Panc1 (cell line): ENCODE measurements around the gene KHDRBS1. TPM values are rescaled to one million over a fixed set of nuclear protein-coding genes. Genes with fewer than 3 reads are reported as not detected.
"Not testable (repeated sequence)": the region's sequence is repeated elsewhere in the genome, so short reads cannot be mapped to it uniquely, and the experiment has no call there.

Source experiments
- ATAC-seq: fragments of 200-7000 bp; cut with Tn5 transposase; 2 replicates; pipeline ENCODE4 v1.9.1; 2020; ENCODE audit warnings: mild to moderate bottlenecking, moderate library complexity
- BruUV-seq: library from RNA; stranded (reverse); fragments of 400-500 nt; replicated peaks from 2 replicates; lab custom pipeline; 2021; lab: Mats Ljungman, UMichigan
- CTCF ChIA-PET: fragments of 300-600 bp; sonication (Branson Sonifier 250); formaldehyde crosslinking; loops from one replicate; lab custom pipeline; 2022; ENCODE audit warnings: antibody characterized with exemption; lab: Charles Lee
- POLR2A ChIA-PET: fragments of 300-600 bp; sonication (Branson Sonifier 250); formaldehyde crosslinking; loops from one replicate; lab custom pipeline; 2022; ENCODE audit warnings: antibody characterized with exemption; lab: Charles Lee
- DNase-seq: peaks from one replicate; pipeline ENCODE4 v3.0.0-alpha.2; 2010; ENCODE audit warnings: low read depth, low spot score
- H3K27ac ChIP-seq: 2 replicates; pipeline ENCODE4 v1.5.1; 2011; ENCODE audit warnings: mild to moderate bottlenecking, low read length, inconsistent platforms
- H3K27me3 ChIP-seq: fragments of 200-500 bp; sonication (Bioruptor generic); 2 replicates; pipeline ENCODE4 v1.6.0; 2014; ENCODE audit warnings: low read length, inconsistent platforms; ENCODE audit not compliant: control insufficient read depth, insufficient read depth
- H3K36me3 ChIP-seq: fragments of 200-500 bp; sonication (Bioruptor generic); 2 replicates; pipeline ENCODE4 v1.5.1; 2014; ENCODE audit warnings: inconsistent platforms, mild to moderate bottlenecking, low read length, moderate library complexity; ENCODE audit not compliant: control insufficient read depth, insufficient read depth
- H3K4me1 ChIP-seq: 2 replicates; pipeline ENCODE4 v1.5.1; 2011; ENCODE audit warnings: inconsistent platforms, mild to moderate bottlenecking, low read length, moderate library complexity; ENCODE audit not compliant: control insufficient read depth, insufficient read depth
- H3K4me3 ChIP-seq, 2 experiments: 2 replicates each; pipeline ENCODE4 v1.5.1; 2011 to 2012; ENCODE audit warnings: low read depth in 2 of 2, low read length in 2 of 2, mild to moderate bottlenecking in 2 of 2, inconsistent platforms in 1 of 2, moderate library complexity in 1 of 2
- H3K9me3 ChIP-seq: fragments of 200-500 bp; sonication (Bioruptor generic); 2 replicates; pipeline ENCODE4 v1.5.1; 2014; ENCODE audit warnings: low read depth, mild to moderate bottlenecking, inconsistent platforms, low read length, moderate library complexity; ENCODE audit not compliant: control insufficient read depth, insufficient read depth
- CTCF ChIP-seq: fragments of 450-650 bp; IDR thresholded peaks from 2 replicates; pipeline ENCODE4 v1.5.1; 2017; ENCODE audit warnings: mild to moderate bottlenecking
- REST ChIP-seq, 2 experiments: IDR thresholded peaks; 2 replicates each; pipeline ENCODE4 v1.6.1; 2011 to 2012; ENCODE audit warnings: low read depth in 2 of 2, control low read depth in 1 of 2, low read length in 1 of 2, mild to moderate bottlenecking in 1 of 2, moderate library complexity in 1 of 2; ENCODE audit not compliant: insufficient read depth in 1 of 2
- in situ Hi-C: cut with HindIII; loops from 2 replicates; pipeline ENCODE4 v1.10.0; 2016; ENCODE audit warnings: low sequenced_read_pairs, low pct_unique_long_range_greater_than_20kb
- intact Hi-C: fragments of 100-400 bp; cut with micrococcal nuclease; formaldehyde crosslinking; loops from one replicate; pipeline ENCODE4 v1.10.0; 2022; ENCODE audit not compliant: unreplicated experiment
- total RNA-seq: library from RNA; stranded (reverse); gene quantifications from one replicate; pipeline ENCODE4 v1.2.1, GENCODE V29; 2021; ENCODE audit not compliant: unreplicated experiment

KHDRBS1 gene
- total RNA-seq, 1 experiment from 2014 or later, result 163 TPM

DNA sequence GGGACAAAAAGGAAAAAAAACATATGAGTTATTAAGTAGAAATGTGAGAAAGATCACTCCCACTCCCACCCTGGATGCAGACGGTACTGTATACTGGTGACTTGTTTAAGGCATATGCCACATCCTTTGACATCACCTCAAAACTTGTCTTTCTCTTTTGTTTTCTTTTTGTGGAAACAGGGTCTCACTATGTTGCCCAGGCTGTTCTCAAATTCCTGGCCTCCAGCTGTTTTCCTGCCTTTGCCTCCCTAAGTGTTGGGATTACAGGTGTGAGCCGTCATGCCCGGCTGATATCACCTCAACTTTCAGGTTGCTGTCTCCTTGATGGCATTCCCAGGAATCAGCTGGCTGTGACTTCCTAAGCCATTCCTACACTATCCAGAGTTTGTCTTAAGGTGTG is 18.4 kb upstream of the KHDRBS1 start:
- Histone ChIP-seq H3K27me3 (no peaks in the 10 kb centered on the region), H3K9me3 (no peaks in the 10 kb centered on the region), H3K27ac (no peak overlapping the region), H3K36me3 (no peaks in the 10 kb centered on the region), H3K4me1 (no peaks in the 10 kb centered on the region), H3K4me3 (no peak overlapping the region)
- no TSS peak for BruUV-seq
- in situ Hi-C loops (no loop called here), intact Hi-C loops (no loop called here)
- CTCF ChIA-PET, result interaction anchor here (0.5 kb wide), 1 partner anchor 31 kb away, joined by 3 read pairs; no protein-coding TSS in a partner anchor
- TF ChIP-seq REST (IDR thresholded peaks at IDR 0.05; ENCODE audit: insufficient read depth in 1 of 2, low read depth in 2 of 2, low read length in 1 of 2), result no peak
- ATAC-seq, result no peak
- no peak for DNase-seq
- POLR2A ChIA-PET, result no interaction called here

DNA sequence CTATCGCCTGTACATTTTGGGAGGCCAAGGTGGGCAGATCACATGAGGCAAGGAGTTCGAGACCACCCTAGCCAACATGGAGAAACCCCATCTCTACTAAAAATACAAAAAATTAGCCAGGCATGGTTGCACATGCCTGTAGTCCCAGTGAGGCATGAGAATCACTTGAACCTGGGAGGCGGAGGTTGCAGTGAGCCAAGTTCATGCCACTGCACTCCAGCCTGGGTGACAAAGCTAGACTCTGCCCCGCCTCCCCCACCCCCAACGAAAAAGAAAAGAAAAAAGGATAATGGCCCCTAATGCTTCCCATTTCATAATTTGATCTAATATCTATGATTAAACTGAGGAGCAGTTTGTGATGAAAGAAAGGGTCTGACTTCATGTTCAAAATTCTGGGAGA is 17.5 kb upstream of the KHDRBS1 start:
- POLR2A ChIA-PET, DNase-seq, H3K4me3 ChIP-seq, H3K36me3 ChIP-seq, BruUV-seq, H3K27me3 ChIP-seq, H3K4me1 ChIP-seq, H3K27ac ChIP-seq, H3K9me3 ChIP-seq, ATAC-seq, intact Hi-C loops, in situ Hi-C loops: not testable (repeated sequence)
- CTCF ChIA-PET, result interaction anchor here (0.7 kb wide), 1 partner anchor 12 kb away, joined by 3 read pairs; no protein-coding TSS in a partner anchor

DNA sequence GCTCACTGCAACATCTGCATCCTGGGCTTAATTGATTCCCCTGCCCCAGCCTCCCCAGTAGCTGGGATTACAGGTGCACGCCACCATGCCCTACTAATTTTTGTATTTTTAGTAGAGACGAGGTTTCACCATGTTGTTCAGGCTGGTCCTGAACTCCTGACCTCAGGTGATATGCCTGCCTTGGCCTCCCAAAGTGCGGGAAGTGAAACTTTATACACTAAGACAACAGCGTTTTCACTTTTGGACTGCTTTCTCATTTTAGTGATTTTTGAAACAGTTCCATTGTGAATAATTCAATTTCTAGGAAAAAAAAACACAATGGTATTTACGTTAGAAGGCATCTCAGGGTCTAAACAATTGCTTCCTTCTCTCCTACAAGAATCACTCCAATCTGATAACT is 11.8 kb upstream of the KHDRBS1 start:
- intact Hi-C loops (no loop called here), in situ Hi-C loops (no loop called here)
- no peaks in the 10 kb centered on the region for H3K27me3 ChIP-seq
- H3K4me1 ChIP-seq, result no peaks in the 10 kb centered on the region
- ATAC-seq, result no peak
- DNase-seq, result no peak
- ChIA-PET CTCF (no interaction called here), POLR2A (interaction anchor here (0.7 kb wide), 1 partner anchor 63 kb away, joined by 6 read pairs; no protein-coding TSS in a partner anchor)
- no peak overlapping the region for H3K4me3 ChIP-seq
- H3K27ac ChIP-seq, result no peak overlapping the region
- H3K9me3 ChIP-seq, result no peaks in the 10 kb centered on the region
- no peak for TF ChIP-seq CTCF
- BruUV-seq, result no TSS peak
- H3K36me3 ChIP-seq, result no peaks in the 10 kb centered on the region

DNA sequence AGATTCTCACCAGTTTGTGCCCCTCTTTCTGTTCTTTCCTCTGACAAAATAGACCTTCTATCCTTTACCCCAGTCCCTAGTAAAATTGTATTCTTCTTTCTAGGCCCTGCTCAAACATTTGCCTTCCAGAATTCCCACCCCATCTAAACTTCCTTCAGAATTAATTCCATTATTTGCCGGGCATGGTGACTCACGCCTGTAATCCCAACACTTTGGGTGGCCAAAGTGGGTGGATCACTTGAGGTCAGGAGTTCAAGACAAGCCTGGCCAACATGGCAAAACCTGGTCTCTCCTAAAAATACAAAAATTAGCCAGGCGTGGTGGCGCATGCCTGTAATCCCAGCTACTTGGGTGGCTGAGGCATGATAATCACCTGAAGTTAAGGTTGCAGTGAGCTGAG is 11.4 kb upstream of the KHDRBS1 start:
- DNase-seq, H3K4me1 ChIP-seq, ATAC-seq, BruUV-seq, H3K27me3 ChIP-seq, H3K9me3 ChIP-seq, H3K4me3 ChIP-seq, CTCF ChIA-PET, in situ Hi-C loops, H3K27ac ChIP-seq, H3K36me3 ChIP-seq, intact Hi-C loops: not testable (repeated sequence)
- POLR2A ChIA-PET, result interaction anchor here (0.7 kb wide), 1 partner anchor 63 kb away, joined by 6 read pairs; no protein-coding TSS in a partner anchor
